Skin epidermis (tissue), 12 donors: ENCODE data around the gene NPVF.

Source experiments
- H3K27ac ChIP-seq, 21 experiments: fragments of 200-600 bp; sonication (generic) in 11 of 21; one replicate each; pipeline ENCODE4 v1.5.0; 2020; ENCODE audit warnings: mild to moderate bottlenecking in 3 of 21, inconsistent platforms in 2 of 21, moderate library complexity in 2 of 21
- H3K4me3 ChIP-seq, 7 experiments: fragments of 200-600 bp; sonication (generic) in 2 of 7; one replicate each; pipeline ENCODE4 v1.5.0; 2020; ENCODE audit warnings: inconsistent platforms in 2 of 7, mild to moderate bottlenecking in 2 of 7, moderate library complexity in 1 of 7

NPVF gene

DNA sequence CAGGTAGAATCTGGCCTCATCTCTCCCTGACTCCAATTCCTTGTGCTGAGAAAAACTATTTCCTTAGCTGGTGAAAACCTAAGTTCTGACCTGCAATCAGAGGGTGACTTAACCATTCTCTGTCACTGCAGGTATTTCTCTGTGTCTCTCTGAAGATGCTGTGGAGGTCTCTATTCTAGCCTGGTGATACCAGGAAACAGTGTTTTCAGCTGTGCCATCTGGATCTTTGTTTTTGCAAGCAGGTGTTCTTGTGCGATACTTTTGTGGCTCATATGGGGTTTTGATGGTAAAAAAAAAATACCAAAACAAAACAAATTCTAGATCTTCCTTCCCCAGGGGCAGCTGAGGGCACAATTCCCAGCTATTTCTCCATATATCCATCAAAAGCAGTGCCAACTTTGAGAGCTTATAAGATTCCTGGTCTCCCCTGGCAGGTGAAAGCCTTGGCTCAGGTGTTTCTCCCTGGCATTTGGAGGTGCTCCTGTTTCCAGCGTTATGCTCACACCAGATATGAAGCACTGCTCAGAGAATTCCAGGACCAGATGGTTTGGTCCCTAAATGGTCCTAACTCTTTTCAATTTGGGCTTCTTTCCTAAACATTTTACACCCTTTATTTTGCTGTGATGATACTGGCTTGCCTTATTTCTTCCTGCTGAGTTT, 9.9 kb upstream of the NPVF start:
- H3K4me3 ChIP-seq = no peak overlapping the region
- H3K27ac ChIP-seq = no peak overlapping the region

DNA sequence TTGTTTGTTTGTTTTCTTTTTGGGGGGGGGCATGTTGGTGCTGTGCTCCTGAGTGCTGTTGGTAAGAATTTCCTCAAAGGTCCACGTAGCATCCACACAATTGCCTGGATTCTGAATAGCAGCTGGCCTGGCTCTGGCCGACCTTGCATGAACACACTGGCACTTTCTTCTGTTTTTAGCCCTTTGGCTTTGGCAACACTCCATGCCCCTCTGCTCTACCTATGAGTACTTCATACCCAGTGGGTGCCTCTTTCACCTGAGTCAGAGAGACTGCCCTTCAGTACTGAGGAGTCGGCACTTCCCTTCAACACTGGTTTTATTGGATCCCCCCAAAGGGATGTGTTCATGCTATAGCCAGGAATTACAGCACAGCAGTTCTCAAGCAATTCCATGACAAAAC, 7.2 kb upstream of the NPVF start:
- Histone ChIP-seq H3K4me3 (no peak overlapping the region), H3K27ac (no peak overlapping the region)

DNA sequence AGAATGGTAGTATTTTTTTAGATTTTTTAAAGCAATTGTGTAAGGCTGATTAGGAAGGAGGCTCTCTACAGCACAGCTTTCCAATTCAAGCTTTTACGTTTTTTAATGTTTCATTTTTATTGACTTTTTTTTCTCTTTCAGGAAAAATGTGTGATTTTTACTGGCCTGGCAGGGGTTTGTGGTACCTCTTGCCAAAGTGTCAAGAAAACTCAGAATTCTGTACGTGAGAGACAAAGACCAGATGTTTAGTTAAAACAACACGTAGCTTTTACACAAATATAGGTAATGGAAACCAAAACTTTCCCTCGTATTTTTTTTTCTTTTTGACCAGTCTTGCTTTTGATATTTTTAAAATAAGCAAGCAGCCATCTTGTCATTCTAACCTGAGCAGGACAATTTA, 6.0 kb upstream of the NPVF start:
- H3K27ac ChIP-seq = no peak overlapping the region
- no peak overlapping the region for H3K4me3 ChIP-seq

DNA sequence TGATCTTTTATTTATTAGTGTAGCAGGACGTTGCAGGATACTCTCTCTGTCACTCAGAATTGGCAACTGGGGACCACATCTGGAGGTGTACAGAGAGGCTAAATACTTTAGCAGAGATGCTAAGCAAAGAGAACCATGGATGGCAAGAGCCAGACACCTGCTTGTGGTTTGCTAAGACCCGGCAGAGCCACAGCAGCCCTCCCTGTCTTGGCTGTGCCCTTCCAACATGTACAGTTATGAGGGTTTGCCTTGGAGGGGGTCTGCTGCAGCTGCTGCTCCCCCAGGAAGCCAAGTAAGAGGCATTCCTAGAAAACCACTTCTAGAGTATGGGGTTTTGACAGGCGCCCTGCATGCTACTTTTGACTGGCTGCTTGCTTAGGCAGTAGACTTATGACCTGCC, 5.1 kb downstream of the NPVF start:
- no peak overlapping the region for H3K4me3 ChIP-seq
- H3K27ac ChIP-seq = no peak overlapping the region

DNA sequence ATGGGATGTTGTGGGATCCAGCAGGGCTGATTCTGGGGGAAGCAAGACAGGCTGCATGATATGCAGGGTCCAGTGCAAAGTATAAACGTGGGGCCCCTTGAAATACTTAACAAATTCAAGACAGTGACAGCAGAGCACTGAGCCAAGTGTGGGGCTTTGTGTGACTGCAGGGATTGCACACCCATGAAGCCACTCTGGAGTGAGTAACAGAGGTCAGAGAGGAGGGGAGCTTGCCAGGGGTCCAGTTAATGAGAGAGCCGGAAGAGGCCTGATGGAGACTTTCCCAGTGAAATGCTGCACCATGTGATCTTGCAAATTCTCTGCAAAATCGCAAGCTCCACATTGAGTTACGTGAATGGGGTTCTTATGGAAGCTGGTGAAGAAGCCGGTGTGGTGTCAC, 5.6 kb downstream of the NPVF start:
- no peak overlapping the region for H3K27ac ChIP-seq
- H3K4me3 ChIP-seq = no peak overlapping the region

DNA sequence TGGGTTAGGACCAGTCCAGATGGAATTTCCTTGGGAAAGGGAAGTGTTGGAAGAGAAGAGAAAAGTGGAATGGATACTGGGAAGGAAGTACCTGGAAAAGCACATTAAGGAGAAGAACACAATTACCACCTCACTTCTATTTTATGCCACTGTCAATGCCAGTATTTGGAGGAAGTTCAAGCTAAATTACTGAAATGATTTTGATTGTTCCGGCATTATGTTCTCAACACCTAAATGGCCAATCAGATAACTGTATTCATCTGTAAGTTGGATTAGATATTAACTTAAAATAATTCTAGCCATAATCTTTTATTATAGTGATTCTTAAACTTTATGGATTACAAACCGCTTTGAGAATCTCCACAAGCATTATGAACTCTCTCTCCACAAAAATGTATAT, 7.3 kb downstream of the NPVF start:
- no peak overlapping the region for H3K27ac ChIP-seq
- no peak overlapping the region for H3K4me3 ChIP-seq

DNA sequence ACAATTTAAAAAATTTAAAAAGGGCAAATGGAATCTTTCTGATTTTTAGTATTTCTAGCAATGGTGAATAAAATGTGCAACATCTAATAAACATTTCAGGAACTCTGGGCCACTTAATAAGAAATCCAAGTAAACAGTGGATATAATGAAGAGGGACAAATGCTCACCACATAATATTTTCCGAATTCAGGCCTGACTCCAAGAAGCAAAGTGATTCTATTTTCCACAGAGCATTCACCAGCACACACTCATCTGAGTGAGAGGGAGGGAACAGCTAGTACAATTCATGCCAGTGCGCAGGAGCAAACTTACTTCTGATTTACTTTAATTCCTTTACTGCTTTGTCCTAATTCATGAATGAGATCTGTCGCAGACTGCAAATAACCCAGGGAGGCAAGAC, 10.1 kb downstream of the NPVF start:
- Histone ChIP-seq H3K27ac (no peak overlapping the region), H3K4me3 (no peak overlapping the region)

DNA sequence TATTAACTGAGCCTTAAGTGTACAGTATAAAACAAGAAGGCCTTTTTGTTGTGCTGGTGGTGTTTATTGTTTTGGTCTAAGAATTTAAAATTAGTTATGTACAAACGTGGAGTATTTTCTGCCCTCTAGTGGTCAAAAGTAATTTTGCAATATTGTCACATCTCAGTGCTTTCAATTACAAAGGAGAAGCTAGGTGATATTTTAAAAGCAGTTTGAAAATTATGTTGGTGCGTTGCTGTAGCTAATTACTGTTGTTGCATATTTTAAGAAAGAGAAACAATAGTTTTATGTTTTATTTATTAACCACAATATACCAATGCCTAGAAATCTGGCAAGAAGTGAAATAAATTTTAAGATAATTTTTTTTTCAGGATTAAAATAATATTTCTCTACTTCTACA, 11.4 kb downstream of the NPVF start:
- Histone ChIP-seq H3K4me3 (no peak overlapping the region), H3K27ac (no peak overlapping the region)

DNA sequence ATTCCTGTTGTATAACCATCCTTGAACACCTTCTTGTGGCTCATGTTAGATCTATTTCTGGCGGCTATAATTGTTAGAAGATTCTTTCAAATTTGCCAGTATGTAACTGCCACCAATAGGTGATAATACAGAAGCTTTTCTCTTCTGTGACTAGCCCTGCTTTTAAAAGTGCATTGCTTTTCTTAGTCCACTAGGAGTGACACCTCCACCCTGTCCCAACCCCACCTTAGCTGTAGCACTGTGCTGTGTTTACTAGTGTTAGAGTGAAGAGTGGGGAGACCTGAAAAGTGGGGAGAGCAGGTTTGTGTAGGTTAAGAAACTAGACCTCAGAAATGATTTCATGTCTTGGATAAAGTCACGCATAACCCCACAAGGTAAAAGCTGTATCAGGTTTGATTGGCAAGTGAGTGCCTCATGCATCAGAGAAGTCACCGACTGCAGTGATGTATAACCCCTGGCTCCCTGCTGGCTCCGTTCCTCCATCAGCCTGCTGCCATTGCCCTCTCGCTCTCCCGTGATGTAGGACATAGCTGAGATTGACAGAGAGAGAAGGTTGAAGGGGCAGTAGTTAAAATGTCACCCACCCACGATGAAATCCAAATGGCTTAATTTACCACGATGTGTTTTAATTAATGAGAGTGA, 12.5 kb downstream of the NPVF start:
- no peak overlapping the region for H3K27ac ChIP-seq
- H3K4me3 ChIP-seq = no peak overlapping the region

DNA sequence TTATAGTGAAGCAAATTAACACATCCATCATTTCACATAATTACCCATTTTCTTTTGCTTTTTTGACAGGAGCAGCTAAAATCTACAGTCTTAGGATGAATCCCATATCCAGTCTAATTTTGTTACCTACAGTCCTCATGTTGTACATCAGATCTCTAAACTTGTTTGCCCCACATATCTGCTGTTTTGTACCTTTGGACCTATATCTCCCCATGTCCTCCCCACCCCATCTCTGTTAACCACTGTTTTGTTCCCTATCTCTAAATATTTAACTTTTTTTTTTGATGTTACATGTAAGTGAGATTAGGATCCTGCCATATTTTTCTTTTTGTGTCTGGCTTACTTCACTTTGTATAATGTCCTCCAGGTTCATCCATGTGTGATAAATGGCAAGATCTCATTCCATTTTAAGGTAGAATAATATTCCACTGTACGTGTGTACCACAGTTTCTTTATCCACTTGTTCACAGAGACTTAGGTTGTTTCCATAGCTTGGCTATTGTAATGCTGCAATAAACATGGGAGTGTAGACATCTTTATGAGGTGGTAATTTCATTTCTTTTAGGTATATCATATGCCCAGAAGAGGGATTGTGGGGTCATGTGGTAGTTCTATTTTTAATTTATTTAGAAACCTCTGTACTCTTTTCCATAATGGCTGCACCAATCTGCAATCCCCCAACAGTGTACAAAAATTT, 19.6 kb downstream of the NPVF start:
- no peak overlapping the region for H3K27ac ChIP-seq
- no peak overlapping the region for H3K4me3 ChIP-seq

DNA sequence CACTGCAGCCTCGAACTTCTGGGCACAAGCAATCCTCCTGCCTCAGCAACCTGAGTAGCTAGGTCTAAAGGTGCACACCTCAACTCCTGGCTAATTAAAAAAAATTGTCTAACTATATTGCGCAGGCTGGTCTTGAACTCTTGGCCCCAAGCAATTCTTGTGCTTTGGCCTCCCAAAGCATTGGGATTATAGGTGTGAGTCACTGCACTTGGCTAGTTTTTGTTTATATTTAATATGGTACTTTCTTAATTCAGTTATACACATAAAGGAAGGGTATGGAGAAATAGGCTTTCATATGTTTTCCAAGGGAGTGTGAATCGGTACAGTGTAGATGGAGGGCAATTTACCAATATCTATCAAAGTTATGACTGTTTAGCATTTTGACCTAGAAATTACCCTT, 20.4 kb downstream of the NPVF start:
- Histone ChIP-seq H3K27ac (no peak overlapping the region), H3K4me3 (no peak overlapping the region)

DNA sequence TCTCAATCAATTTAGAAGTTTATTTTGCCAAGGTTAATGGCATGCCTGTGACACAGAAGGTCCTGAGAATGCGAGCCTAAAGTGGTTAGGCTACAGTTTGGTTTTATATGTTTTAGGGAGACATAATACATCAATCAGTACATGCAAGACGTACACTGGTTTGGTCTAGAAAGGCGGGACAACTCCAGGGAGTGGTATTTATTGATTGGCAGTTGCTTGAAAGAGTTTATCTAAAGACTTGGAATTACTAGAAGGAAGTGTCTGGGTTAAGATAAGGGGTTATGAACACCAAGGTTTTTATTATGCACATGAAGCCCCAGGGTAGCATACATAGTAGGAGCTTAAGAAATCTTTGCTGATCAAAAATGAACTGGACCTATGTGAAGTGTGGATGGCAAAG, 21.5 kb downstream of the NPVF start:
- H3K27ac ChIP-seq = no peak overlapping the region
- H3K4me3 ChIP-seq = no peak overlapping the region

DNA sequence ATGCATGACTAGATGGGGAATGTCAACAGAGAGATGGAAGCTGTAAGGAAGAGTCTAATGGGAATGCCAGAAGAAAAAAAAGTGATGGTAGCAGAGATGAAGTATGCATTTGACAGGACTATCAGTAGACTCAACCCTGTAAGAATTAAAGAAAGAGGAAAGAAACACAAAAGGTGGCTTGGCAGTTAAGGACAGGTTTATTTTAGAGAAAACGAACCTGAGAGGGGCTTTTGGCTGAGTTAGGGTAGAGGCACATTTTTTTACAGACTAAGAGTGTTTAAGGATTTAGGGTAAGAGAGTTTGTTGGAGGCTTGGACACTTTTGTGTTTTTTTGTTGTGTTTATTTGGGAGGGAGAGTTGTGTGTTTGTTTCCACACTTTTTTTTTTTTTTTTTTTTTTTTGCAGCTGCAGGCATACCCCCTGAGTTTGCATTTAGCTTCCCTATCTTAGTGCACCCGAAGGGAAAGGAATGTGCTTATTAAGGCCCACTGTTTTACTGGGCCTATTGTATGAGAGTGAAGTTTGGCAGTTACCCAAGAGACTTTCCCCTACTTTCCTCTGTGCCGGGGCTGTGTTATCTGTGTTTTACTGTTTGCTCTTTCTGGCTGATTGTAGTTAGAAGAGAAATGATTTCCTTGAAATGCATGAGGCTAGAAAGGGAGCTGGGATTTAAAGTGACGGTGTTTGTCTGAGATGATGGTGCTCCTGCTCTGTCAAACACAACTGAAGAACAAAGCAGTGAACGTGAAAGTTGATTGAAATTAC, 32.0 kb downstream of the NPVF start:
- Histone ChIP-seq H3K27ac (no peak overlapping the region), H3K4me3 (no peak overlapping the region)

DNA sequence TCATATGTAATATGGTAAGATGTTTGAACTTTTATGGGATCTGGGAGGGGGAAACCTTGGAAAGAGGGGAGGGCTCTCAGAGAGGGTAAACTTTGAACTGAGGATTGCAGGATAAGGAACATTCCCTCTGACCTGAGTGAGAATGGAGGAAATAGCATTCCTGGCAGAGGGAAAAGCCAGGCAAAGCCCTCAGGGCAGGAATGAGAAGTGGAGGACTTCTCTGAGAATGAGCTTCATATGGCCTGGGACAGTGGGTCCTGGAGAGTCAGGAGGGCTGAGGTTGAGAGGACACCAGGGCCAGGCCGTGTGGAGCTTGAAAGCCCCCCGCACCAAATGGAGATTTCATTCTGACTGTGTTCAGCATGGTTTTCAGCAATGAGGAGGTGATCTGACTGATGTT, 34.2 kb downstream of the NPVF start:
- no peak overlapping the region for H3K27ac ChIP-seq

DNA sequence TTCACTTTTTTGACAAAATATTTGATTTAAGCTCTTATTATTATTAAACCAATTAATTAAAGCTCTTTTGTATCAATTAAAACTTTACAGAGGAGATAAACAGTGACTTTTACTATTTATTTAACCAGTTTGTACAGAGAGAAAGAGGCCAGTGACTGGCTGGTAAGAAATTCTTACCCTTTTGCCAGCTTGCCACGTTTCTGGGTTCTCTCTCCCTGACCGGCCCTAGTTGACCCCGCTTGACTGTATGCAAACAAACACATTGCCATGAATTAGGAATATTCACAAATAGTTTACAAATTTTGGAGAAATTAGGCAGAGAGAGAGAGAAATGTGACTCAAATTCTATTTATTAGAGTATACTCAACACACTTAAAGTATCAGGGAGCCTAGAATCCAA, 36.2 kb downstream of the NPVF start:
- Histone ChIP-seq H3K4me3 (no peak overlapping the region), H3K27ac (no peak overlapping the region)

More for the DNA sequence above, 34.2 kb downstream of the NPVF start:
- H3K4me3 ChIP-seq = no peak overlapping the region

DNA sequence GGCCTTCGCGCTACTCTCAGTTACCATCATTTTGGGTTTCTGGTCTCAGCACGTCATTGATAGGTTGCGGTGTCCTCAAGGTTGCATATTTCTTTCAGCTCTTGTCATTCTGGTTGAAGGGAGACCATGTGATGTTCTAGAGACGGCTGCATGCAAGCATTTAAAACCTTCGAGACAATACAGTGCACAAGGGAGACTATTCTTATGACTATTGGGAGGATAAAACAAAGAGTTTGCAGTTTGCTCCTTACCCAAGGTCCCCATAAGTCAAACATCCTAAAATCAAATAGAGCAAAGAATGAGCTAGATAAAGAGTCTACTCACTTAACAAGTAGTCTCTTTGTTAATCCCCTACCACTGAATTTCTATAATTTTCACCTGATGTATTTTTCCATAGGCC, 39.1 kb downstream of the NPVF start:
- Histone ChIP-seq H3K4me3 (no peak overlapping the region), H3K27ac (no peak overlapping the region)

DNA sequence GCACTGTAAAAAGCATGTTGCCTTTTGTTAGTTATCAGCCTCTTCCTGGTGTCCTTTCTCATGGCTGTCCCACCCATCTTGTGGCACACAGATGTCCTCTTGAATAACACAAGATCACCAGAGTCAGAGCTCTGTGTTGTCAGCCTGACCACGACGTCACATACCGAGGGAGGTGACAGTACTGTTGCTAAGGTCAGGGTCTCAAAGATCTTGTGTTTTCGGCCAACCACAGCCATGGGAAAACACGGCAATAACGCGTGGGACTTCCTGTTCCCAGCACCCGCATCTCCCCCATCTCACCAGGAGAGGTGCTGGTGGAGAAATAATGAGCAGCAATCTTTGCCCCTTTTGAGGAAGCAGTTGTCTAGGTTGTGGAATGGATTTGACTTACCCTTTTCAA, 40.4 kb downstream of the NPVF start:
- Histone ChIP-seq H3K27ac (no peak overlapping the region), H3K4me3 (no peak overlapping the region)

DNA sequence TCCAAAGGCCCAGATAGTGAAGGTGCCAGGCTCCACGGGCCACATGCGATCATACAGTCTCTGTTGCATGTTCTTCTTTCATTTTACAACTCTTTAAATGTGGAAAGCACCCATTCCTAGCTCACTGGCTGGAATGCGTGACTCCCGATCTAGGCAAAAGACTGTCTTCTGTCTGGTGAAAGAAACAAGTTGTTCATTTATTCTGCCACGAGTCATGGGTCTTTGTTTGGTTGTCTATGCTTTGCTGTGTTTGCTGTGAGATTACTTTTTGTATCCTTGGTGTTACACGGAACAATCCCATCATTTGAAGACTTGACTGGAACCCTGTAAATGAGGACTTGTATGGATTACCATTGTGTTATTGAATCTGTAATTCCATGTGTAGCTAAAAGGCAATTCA, 41.9 kb downstream of the NPVF start:
- Histone ChIP-seq H3K27ac (no peak overlapping the region), H3K4me3 (no peak overlapping the region)

DNA sequence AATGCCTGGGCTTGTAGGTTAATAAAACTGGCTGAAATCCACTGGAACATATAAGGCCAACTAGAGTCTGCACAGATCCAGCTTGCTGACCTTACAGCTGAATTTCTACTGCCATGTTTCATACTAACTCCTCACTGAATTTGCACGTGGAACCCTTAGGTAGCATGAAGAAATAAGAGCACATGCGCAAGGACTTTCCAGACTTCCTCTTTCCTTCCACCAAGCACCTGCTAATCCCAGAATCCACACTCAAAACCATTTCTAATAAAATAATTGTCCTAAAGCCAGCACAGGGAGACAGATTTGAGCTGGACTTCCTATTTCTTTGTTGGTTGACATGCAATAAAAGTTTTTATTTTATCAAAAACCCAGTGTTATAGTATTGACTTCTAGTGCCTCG, 46.8 kb downstream of the NPVF start:
- no peak overlapping the region for H3K27ac ChIP-seq
- no peak overlapping the region for H3K4me3 ChIP-seq

DNA sequence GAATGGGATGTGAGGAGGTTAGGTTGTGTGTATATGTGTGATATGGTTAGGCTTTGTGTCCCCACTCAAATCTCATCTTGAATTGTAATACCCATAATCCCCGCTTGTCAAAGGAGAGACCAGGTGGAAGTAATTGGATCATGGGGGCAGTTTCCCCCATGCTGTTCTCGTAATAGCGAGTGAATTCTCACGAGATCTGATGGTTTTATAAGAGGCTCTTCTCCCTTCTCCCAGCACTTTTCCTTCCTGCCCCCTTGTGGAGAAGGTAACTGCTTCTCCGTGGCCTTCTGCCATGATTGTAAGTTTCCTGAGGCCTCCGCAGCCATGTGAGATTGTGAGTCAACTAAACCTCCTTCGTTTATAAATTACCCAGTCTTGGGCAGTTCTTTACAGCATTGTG, 47.3 kb downstream of the NPVF start:
- H3K4me3 ChIP-seq = peak overlapping the region in 4 of 7 experiments; percentile 73 to 83 (median 77)
- peak overlapping the region in 4 of 21 experiments; percentile 90 to 94 (median 92) for H3K27ac ChIP-seq

DNA sequence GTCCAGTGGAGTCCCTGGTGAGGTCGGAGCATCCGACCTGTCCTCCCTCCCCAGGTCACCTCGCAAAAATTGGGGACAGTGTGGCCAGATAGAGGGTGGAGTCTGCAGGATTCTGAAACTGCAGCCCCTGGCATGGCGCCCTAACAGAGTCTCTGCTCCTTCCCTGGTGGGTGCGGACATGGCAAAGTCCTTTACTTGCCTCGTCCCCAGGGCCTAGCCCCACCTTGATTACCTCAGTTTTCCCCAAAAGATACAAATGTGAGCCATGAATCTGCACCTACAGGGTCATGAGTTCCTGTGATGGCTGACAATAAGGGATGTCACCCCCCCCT, 47.7 kb downstream of the NPVF start:
- Histone ChIP-seq H3K4me3 (peak overlapping the region; percentile 62 to 83 (median 76)), H3K27ac (peak overlapping the region in 17 of 21 experiments; percentile 66 to 94 (median 87))
